SK-N-MC (cell line): ENCODE results near the gene HMCN1.

ENCODE experiments used
- EZH2 ChIP-seq: fragments of 200-600 bp; sonication (generic); IDR thresholded peaks from one replicate; pipeline ENCODE4 v1.6.1; 2017; ENCODE audit warnings: antibody characterized with exemption
- POLR2AphosphoS5 ChIP-seq: IDR thresholded peaks from 2 replicates; pipeline ENCODE4 v1.6.1; 2012; ENCODE audit warnings: mild to moderate bottlenecking, low read depth, low read length, borderline replicate concordance

- TF ChIP-seq POLR2AphosphoS5, result no peak
- no peak for TF ChIP-seq EZH2
Observed at GRCh38 chr1:186144505-186144904, 410.3 kb downstream of the HMCN1 start.
